Vein endothelial cell (primary cell): ENCODE measurements around the gene ANKRD55. TPM values are rescaled to one million over a fixed set of nuclear protein-coding genes. Genes with fewer than 3 reads are reported as not detected.

Experiments
- small RNA-seq: library from RNA; depleted of rRNA; stranded (forward); fragments of <200 nt; gene quantifications from one replicate; pipeline ENCODE3, GENCODE V24; 2012
- total RNA-seq: library from RNA; depleted of rRNA; stranded (reverse); fragments of >200 nt; gene quantifications from 2 replicates; pipeline ENCODE4 v1.2.3, GENCODE V29; 2012

ANKRD55 gene
- total RNA-seq: 2.6 and 16.7 TPM in 2 replicates

DNA sequence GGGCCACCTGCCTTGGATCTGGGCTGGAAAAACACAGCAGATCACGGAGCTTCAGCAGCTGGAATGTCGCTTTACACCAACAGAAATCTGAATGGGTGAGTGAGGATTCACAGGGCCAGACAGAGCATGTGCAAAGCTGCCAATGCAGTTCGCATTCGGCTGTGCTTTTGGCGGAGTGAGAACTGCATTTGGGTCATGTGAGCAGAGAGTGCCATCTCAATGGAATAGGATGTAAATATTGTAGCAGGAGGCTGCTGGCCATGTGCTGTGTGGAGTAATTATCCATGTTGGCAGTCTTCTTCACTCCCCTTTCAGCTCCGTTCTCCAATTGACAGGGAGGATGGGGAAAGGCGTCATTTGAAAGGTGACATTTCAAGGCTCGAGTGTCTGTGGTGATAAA, at the start of gene ANKRD55:
Gene ANKRD55 (minus strand): TSS at position 101 of the 400 bp plus-strand sequence. CDS start 417 bp downstream, outside the sequence.

Small RNAs within 50 kb of the gene (small RNA-seq; reads per million reads assigned to genes)
- gene RNA5SP184 (not detected), gene RNA5SP185 (0.13 reads per million), gene RNU6-299P (not detected)

Other genes starting within 250 kb of the ANKRD55 start
- 775 and 871 TPM in 2 replicates for gene IL6ST, start 238.4 kb downstream of the ANKRD55 start, total RNA-seq